ENCODE measurements around the gene VANGL1. TPM values are rescaled to one million over a fixed set of nuclear protein-coding genes. Genes with fewer than 3 reads are reported as not detected.

Gene VANGL1
- total and polyA plus RNA-seq, 2 of the 8 experiments (the other 6 are each of a cell fraction or from before 2014, with no cell fraction given) = 9.4 to 13.4 TPM

GRCh38 chr1:115685029-115685705, 43.4 kb downstream of the VANGL1 start (continued):
- TF ChIP-seq RNF2 (IDR thresholded peaks at IDR 0.05; ENCODE audit: borderline replicate concordance, low read depth, low read length, missing control alignments, poor library complexity, severe bottlenecking) (no peak), GTF2F1 (IDR thresholded peaks at IDR 0.05; ENCODE audit: borderline replicate concordance, low read depth, low read length) (no peak), EP300 (IDR thresholded peaks at IDR 0.05; ENCODE audit: borderline replicate concordance in 1 of 2, low read depth in 2 of 2, low read length in 2 of 2) (no peak), POU5F1 (IDR thresholded peaks at IDR 0.05; ENCODE audit: low read depth, low read length) (no peak), RFX5 (IDR thresholded peaks at IDR 0.05; ENCODE audit: borderline replicate concordance, low read depth, low read length) (no peak)

Data from H1 (cell line).